Measurements from ENCODE around the gene GTF3C5.

GRCh38 chr9:133066181-133066983, 35.6 kb downstream of the GTF3C5 start:
- TF ChIP-seq POLR2A (IDR thresholded peaks at IDR 0.05) (no peak), CTCF (IDR thresholded peaks at IDR 0.05) (no peak)

Data from ovary (tissue), 3 donors.